ENCODE data around the gene FAM9C. TPM values are rescaled to one million over a fixed set of nuclear protein-coding genes. Genes with fewer than 3 reads are reported as not detected.
"Not testable (repeated sequence)": the region's sequence is repeated elsewhere in the genome, so short reads cannot be mapped to it uniquely, and the experiment has no call there.

FAM9C gene
- total and polyA plus RNA-seq, 2 donors from 2014 or later, result not detected

GRCh38 chrX:13024986-13025385 is 19.4 kb downstream of the FAM9C start:
- no peak for FAIRE-seq

GRCh38 chrX:13023979-13024378 is 20.4 kb downstream of the FAM9C start:
- H3K36me3 ChIP-seq (ENCODE audit: control insufficient read depth in 2 of 3, insufficient read depth in 3 of 3, low read length in 3 of 3), result no peaks in the 10 kb centered on the region
- H3K4me3 ChIP-seq (ENCODE audit: low read length in 3 of 3), result no peak overlapping the region
- TF ChIP-seq, protein P1, sequence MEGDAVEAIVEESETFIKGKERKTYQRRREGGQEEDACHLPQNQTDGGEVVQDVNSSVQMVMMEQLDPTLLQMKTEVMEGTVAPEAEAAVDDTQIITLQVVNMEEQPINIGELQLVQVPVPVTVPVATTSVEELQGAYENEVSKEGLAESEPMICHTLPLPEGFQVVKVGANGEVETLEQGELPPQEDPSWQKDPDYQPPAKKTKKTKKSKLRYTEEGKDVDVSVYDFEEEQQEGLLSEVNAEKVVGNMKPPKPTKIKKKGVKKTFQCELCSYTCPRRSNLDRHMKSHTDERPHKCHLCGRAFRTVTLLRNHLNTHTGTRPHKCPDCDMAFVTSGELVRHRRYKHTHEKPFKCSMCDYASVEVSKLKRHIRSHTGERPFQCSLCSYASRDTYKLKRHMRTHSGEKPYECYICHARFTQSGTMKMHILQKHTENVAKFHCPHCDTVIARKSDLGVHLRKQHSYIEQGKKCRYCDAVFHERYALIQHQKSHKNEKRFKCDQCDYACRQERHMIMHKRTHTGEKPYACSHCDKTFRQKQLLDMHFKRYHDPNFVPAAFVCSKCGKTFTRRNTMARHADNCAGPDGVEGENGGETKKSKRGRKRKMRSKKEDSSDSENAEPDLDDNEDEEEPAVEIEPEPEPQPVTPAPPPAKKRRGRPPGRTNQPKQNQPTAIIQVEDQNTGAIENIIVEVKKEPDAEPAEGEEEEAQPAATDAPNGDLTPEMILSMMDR (IDR thresholded peaks at IDR 0.05; ENCODE audit: borderline replicate concordance, extremely low read depth, insufficient read depth), result no peak
- H3K9ac ChIP-seq (ENCODE audit: low read length in 3 of 3), result no peak overlapping the region
- intact Hi-C loops (cut with DNase I), result no loop called here
- FAIRE-seq (no peak), DNase-seq (no peak)
- H3K9me3 ChIP-seq (ENCODE audit: control insufficient read depth in 2 of 3, insufficient read depth in 1 of 3, low read length in 3 of 3), result no peaks in the 10 kb centered on the region
- H3K4me1 ChIP-seq (ENCODE audit: control insufficient read depth in 2 of 3, insufficient read depth in 2 of 3, low read depth in 1 of 3, low read length in 3 of 3), result peaks cover 0 to 5% (median 0%) of the 10 kb centered on the region in 3 donors
- H3K27ac ChIP-seq (ENCODE audit: low read depth in 2 of 2, low read length in 2 of 2), result no peak overlapping the region
- no peaks in the 10 kb centered on the region for H3K27me3 ChIP-seq (ENCODE audit: control insufficient read depth, insufficient read depth, low read length)

More at GRCh38 chrX:13024986-13025385, 19.4 kb downstream of the FAM9C start:
- no peaks in the 10 kb centered on the region for H3K9me3 ChIP-seq (ENCODE audit: control insufficient read depth in 2 of 3, insufficient read depth in 1 of 3, low read length in 3 of 3)
- peaks cover 0 to 7% (median 0%) of the 10 kb centered on the region in 3 donors for H3K4me1 ChIP-seq (ENCODE audit: control insufficient read depth in 2 of 3, insufficient read depth in 2 of 3, low read depth in 1 of 3, low read length in 3 of 3)
- no peaks in the 10 kb centered on the region for H3K27me3 ChIP-seq (ENCODE audit: control insufficient read depth, insufficient read depth, low read length)
- DNase-seq, result no peak
- H3K36me3 ChIP-seq (ENCODE audit: control insufficient read depth in 2 of 3, insufficient read depth in 3 of 3, low read length in 3 of 3), result no peaks in the 10 kb centered on the region
- no peak overlapping the region for H3K27ac ChIP-seq (ENCODE audit: low read depth in 2 of 2, low read length in 2 of 2)
- H3K4me3 ChIP-seq (ENCODE audit: low read length in 3 of 3), result no peak overlapping the region
- intact Hi-C loops (cut with DNase I), result no loop called here
- TF ChIP-seq, protein P1 (IDR thresholded peaks at IDR 0.05; ENCODE audit: borderline replicate concordance, extremely low read depth, insufficient read depth), result no peak
- no peak overlapping the region for H3K9ac ChIP-seq (ENCODE audit: low read length in 3 of 3)

DNA sequence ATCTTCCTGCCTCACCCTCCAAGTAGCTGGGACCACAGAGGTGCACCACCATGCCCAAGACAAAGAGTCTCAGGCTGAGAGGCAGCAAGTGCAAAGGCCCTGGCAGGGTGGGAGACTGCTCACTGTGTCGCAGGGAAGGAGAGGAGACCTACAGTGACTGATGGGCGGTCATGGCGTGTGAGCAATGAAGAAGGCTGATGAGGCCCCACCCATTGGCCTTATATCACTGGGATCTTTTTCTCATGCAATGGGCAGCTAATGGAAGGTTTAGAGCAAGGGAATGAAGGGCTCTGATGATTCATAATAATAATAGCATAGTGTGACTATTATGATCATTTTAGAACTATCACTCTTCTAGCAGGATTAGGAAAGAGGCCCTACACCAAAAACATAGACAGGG is 20.9 kb downstream of the FAM9C start:
- peaks cover 0 to 1% (median 0%) of the 10 kb centered on the region in 3 donors for H3K4me1 ChIP-seq (ENCODE audit: control insufficient read depth in 2 of 3, insufficient read depth in 2 of 3, low read depth in 1 of 3, low read length in 3 of 3)
- TF ChIP-seq, protein P1 (IDR thresholded peaks at IDR 0.05; ENCODE audit: borderline replicate concordance, extremely low read depth, insufficient read depth), result no peak
- H3K27ac ChIP-seq (ENCODE audit: low read depth in 2 of 2, low read length in 2 of 2), result no peak overlapping the region
- FAIRE-seq, result no peak
- DNase-seq, result no peak
- no peak overlapping the region for H3K9ac ChIP-seq (ENCODE audit: low read length in 3 of 3)
- no peaks in the 10 kb centered on the region for H3K36me3 ChIP-seq (ENCODE audit: control insufficient read depth in 2 of 3, insufficient read depth in 3 of 3, low read length in 3 of 3)
- H3K9me3 ChIP-seq (ENCODE audit: control insufficient read depth in 2 of 3, insufficient read depth in 1 of 3, low read length in 3 of 3), result no peaks in the 10 kb centered on the region
- H3K4me3 ChIP-seq (ENCODE audit: low read length in 3 of 3), result no peak overlapping the region
- intact Hi-C loops (cut with DNase I), result no loop called here
- no peaks in the 10 kb centered on the region for H3K27me3 ChIP-seq (ENCODE audit: control insufficient read depth, insufficient read depth, low read length)

- H3K27ac ChIP-seq (ENCODE audit: low read depth in 2 of 2, low read length in 2 of 2), result no peak overlapping the region
- H3K27me3 ChIP-seq (ENCODE audit: control insufficient read depth, insufficient read depth, low read length), result no peaks in the 10 kb centered on the region
- no peak overlapping the region for H3K4me3 ChIP-seq (ENCODE audit: low read length in 3 of 3)
- no peak for FAIRE-seq
- no peak for DNase-seq
- TF ChIP-seq, protein P1 (IDR thresholded peaks at IDR 0.05; ENCODE audit: borderline replicate concordance, extremely low read depth, insufficient read depth), result no peak
- intact Hi-C loops (cut with DNase I), result no loop called here
- no peaks in the 10 kb centered on the region for H3K36me3 ChIP-seq (ENCODE audit: control insufficient read depth in 2 of 3, insufficient read depth in 3 of 3, low read length in 3 of 3)
- no peak overlapping the region for H3K9ac ChIP-seq (ENCODE audit: low read length in 3 of 3)
- no peaks in the 10 kb centered on the region for H3K9me3 ChIP-seq (ENCODE audit: control insufficient read depth in 2 of 3, insufficient read depth in 1 of 3, low read length in 3 of 3)
- H3K4me1 ChIP-seq (ENCODE audit: control insufficient read depth in 2 of 3, insufficient read depth in 2 of 3, low read depth in 1 of 3, low read length in 3 of 3), result no peaks in the 10 kb centered on the region
Observed at GRCh38 chrX:13022926-13023325, 21.5 kb downstream of the FAM9C start.

GRCh38 chrX:13016731-13017130 is 27.7 kb downstream of the FAM9C start:
- FAIRE-seq; DNase-seq; H3K27me3 ChIP-seq (ENCODE audit: control insufficient read depth, insufficient read depth, low read length); H3K27ac ChIP-seq (ENCODE audit: low read depth in 2 of 2, low read length in 2 of 2); H3K9me3 ChIP-seq (ENCODE audit: control insufficient read depth in 2 of 3, insufficient read depth in 1 of 3, low read length in 3 of 3); H3K36me3 ChIP-seq (ENCODE audit: control insufficient read depth in 2 of 3, insufficient read depth in 3 of 3, low read length in 3 of 3); H3K9ac ChIP-seq (ENCODE audit: low read length in 3 of 3); H3K4me3 ChIP-seq (ENCODE audit: low read length in 3 of 3); intact Hi-C loops (cut with DNase I); H3K4me1 ChIP-seq (ENCODE audit: control insufficient read depth in 2 of 3, insufficient read depth in 2 of 3, low read depth in 1 of 3, low read length in 3 of 3): not testable (repeated sequence)
